GF-D8 (cell line): ENCODE measurements around the gene GDPD5.

Experiments used
- DNase-seq: peaks from one replicate; lab custom pipeline; 2025; lab: John Stamatoyannopoulos, UW

The GDPD5 gene

DNA sequence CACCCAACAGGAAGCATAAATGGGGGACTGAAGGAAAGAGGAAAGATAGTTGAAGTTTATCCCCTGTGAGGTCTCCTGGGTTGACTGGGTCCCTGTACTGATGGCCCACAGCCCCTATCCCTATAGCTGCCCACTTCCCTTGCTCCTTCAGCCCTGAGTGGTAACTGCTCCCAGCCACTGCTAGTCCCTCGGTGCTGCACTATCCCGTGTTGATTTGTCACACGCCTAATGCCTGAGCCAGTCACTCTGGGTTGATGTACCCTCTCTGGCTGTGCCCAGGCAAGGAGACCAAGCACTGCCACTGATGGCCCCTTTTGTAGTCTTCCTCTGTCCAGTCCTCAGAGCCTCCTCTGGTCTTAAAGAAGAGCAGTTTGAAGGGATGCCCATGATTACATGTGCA is 9.6 kb downstream of the GDPD5 start:
- DNase-seq: no peak

DNA sequence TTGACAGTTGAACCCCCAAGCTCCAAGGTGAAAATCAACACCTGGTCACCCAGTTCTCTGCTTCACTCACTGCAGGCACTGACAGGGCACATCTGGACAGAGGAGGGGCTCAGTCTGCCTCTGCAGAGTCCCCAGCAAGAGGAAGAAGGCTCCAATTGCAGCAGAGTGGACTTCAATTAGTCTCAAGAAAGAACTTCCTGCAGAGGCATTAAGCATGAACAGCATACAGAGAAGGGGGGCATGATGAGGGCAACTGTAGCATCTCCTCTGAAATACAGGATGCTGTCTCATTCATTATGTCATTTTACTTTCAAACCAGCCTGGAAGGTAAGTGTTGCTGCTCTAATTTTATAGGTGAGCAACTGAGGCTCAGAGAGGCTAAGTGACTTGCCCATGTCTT is 11.1 kb downstream of the GDPD5 start:
- no peak for DNase-seq

DNA sequence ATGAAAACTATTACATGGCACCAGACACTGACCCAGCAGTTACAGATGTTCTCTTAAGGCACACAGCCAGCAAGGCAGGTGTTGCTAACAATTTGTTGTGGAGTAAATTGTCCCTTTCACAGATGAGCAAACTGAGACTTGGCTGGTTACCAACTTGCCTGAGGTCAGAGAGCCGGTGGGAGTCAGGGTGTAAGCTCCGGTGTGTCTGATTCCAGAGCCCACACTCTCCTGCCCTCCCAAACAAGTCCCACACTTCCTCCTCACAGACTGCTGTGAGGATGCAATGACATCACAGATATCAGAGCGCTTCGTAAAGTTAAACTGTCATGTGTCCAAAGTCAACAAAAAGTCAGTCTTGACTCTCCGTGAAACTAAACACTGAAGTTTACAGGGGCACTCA is 12.5 kb downstream of the GDPD5 start:
- no peak for DNase-seq

DNA sequence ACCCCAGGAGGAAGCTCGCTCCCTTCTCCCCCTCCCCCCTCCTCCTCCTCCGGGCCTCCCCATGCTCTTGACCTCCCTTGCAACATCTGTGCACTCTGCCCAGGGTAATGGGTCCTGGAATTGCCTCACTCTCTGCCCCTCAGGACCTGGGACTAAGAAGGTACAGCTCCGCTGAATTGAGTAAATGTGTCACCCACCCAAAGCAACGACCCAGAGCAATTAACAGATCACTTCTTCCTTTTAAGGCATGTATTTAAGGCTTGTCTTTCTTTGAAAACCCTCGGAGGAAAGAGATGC is 15.1 kb downstream of the GDPD5 start:
- no peak for DNase-seq

DNA sequence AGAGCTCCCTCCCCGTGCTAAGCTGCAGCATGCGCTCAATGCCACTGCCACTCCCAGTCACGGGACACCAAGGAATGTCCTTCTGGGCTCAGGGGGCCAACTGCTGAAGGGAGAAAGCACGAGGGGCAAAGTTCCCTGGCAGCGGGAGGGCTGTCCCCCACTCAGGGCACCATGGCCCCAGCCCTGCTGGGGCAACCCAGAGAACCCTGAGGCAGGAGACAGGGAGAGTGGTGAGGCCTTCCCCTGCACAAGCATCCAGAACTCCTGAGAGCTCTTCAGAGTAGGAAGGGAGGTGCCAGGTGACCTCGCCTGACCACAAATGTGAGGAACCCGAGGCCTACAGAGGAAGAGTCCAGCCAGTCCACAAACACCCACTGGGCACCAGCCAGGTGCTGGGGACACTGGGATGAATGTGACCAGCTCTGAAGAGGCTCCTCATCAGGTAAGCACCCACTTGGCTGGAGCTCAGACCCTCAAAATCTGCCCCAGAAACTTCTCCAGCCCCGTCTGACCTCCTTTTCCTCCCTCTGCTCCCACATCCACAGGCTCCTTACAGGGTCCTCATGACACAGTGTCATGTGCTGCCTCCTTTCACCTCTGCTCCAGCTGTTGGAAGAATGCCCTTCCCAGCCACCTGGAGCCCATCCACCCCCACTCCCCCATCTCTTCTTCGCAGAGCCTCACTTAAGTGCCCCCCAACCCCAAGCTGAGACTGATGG is 15.6 kb downstream of the GDPD5 start:
- DNase-seq: no peak

DNA sequence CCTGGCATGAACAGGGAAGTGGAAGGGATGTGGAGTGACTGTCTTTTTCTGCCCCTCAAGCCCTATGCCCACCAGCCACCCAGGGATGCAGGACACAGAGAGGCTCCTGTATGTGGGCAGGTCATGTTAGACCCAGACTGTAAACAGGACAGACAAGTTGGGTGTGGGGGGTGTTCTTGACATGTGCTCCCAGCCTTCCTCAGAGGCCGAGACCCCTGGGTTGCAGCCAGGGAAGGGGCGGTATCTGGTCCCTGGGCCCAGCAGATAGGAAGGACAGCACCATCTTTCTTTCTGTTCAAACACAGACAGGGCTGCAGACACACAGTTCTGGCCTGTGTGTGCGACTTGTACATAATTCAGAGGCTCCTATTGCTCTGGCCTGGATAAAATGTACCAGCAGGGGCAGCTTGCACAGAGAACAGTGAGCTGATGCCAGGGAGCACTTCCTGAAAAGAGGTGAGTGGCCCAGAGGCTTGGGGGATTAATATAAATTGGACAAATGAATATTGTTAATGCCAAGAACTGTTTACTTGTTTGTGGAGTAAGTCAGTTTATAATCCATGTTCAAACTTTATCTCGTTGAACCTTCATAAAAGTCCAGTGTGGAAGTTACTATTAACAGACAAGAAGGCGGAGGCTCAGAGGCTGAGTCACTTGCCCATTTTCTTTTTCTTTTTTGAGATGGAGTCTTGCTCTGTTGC is 16.6 kb downstream of the GDPD5 start:
- no peak for DNase-seq

DNA sequence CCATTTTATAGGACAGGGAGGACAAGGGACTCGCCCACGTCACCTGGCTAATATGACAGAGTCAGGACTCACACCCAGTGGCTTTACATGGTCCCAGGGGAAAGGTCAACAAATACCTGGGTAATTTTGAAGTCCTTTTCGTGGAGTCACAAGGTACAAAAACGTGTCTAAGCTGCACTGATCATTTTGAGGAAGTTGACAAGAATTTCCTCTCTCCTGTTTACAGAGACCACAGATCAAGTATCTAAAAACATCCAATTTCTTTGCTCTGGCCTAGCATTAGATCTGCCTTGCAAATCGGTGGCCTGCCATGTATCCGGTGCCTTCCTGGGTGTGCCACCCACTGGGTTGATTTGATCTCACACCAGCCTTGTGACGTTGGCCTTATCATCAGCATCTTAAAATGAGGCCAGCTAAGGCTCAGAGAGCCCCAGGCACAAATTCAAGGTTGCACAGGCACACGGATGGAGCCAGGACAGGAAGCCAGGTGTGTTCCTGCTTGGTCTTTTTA is 17.6 kb downstream of the GDPD5 start:
- DNase-seq: no peak

DNA sequence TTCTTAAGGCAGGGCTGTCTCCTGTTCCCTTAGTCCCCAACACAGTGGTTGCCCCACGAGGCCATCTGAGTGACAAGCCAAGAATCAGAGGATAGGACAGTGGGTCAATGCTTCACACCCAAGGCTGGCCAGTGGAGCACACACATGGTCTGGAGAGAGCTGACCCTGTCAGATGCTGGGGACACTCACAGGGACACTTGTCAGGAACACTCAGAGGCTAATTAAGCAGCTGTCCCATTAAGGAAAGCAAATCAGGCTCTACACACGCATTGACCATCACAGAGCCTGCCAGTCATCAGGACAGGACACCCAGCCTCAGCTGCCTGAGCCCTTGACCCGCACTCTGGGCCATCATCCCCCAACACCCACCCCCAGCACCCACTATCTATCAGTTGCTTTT is 18.2 kb downstream of the GDPD5 start:
- no peak for DNase-seq

DNA sequence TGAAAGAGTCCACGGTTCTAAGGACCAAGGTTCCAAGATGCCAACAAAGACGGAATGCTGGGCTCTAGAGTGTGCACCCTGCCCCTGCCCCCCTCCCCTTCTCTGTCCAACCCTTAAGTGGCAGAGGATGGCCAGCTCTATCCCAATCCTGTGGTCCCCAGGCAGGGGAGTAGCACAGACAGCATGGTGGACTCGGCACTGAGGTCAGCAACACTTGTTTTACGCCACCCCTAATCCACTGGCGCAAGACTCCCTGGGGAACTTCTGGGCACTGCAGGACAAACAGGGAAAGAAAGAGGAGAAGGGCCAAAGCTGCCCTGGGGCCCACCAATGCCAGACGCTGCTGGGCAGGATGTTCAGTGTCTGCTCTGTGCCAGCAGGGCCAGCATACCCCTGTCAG is 18.9 kb downstream of the GDPD5 start:
- DNase-seq: no peak

DNA sequence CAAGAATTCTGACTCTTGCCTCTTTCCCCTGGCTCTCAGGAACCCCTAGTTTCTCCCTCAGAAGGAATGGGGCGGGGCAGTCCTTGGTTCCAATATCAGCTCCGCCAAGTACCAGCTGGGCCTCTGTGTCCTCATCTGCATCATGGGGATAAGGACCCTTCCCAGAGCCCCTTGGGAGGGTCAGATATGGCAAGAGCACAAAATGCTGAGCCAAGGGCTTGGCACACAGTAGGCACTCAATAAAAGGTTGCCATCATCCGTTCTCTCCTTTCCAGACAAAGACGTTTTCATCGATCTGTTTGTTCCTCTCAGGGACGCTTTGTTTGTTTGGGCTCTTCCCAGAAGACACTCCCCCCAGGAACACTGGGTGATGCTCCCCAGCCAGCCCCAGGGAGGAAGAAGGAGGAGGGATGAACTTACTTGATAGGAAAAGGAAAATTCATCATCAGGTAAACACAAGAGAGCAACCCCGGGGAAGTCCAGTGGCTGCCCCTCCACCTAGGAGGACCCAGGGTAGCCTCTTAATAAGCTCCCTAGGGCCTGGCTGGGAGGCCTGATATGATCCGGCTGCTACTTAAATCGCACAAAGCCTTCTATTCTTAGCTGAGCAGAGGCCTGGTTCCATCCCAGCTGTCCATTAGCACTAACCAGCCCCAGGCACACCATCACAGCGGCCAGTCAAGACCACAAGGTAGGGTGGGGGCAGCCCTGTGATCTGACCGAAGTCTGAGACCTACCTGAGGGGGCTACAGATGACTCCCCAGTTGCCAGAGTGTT is 19.6 kb downstream of the GDPD5 start:
- DNase-seq: no peak

DNA sequence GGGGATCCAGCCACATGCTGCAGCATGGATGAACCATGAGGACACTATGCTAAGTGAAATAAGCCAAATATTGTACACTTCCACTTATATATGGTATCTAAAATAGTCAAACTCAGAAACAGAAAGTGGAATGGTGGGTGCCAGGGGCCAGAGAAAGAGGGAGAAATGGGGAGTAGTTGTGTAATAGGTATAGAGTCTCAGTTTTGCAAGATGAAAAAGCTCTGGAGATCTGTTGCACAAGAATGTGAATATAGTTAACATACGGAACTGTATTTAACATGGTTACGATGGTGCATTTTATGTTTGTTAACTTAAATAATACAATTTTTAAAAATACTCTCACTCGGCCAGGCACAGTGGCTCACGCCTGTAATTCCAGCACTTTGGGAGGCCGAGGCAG is 21.2 kb downstream of the GDPD5 start:
- no peak for DNase-seq

DNA sequence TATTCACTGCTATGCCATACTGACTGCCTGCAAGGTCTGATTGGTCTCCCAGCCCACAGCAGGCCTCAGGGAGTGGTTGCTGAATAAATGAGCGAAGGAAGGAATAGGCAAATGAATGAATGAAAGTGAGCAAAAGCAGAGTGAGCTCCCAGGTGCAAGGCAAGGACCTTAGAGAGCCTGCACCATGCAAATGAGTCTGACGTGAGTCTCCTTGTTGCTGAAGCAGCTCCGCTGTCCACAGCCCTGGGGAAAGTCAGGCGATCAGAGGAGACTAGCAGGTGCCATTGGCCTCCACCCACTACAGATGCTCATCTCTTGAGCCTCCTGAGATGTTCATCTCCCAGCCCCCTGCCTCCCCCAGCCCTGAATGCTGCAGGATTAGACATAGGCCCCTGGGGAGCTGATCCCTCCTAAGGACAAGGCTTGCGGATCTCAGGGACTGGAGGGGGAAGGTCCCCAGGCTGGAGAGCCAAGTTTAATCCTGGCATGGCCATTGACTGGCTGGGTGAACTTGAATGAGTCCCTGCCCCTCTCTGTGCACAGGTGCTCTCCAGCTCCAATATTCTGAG is 22.1 kb downstream of the GDPD5 start:
- DNase-seq: no peak

DNA sequence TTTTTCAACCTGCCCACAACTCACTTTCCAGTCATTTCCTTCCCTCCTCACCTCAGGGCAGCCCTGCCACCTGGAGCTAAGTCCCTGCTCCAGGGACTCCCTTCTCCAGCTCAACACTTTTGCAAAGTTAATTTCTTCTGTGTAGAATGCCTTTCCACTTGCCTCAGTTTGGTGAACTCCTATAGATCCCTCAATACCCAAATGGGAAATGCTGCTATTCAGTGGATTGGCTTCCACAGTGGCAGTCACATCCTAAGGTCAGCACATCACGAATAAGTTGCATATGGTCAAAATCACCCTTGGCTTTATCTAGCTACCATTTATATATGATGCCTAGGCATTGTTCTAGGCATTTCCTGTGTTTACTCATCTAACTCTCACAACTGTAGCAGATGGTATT is 23.6 kb downstream of the GDPD5 start:
- DNase-seq: no peak

DNA sequence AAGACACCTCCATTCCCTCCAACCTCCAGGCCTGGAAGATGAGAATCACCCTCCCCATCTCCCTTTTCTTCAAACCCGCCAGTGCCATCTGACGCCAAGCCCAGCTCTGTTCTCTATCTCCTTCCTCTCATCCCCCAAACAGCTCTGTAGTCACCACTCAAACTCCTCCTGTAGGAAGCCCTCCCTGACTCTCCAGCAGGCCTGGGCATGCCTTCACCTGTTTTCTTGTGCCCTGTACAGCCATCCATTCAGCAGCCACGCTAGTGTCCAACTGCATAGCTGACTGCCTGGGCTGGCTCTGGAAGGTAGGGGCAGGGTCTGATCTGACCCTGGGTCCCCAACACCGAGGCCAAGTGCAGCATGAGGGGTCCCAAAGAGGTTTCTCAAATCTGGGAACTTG is 25.0 kb downstream of the GDPD5 start:
- DNase-seq: no peak

DNA sequence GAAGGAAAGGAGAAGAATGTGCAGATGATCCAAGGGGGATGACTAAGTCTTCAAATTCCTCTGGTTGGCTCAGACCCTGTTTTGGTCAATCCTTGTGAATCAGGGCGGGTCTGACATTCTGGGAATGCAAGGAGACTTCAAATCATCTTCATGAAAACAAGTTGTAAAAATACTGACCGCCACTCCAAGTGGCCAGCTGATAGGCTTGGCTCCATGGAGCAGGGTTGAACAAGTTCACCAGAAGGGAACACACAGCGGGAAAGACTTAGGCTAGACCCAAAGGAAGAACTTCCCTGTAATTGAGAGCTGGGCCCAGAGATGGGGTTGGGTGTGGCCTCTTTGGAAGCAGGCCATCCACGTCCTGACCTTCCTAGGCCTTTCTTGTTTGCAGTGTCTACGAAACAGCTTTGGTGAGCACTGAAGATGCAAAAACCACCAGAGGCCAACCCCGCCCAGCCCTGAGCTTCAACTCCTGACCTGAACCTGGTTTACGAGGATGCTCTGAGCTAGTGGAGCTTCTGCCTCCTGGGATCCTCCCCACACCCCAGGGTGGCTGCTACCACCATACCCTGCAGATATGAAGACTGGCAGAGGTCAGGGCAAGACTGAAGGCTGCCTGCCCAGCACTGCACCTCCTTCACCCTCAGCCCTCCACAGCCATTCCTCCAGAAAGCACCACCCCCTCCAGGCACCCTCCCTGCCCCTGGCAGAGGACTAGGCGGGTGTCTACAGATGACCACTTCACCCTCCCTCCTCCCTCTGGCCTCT is 26.1 kb downstream of the GDPD5 start:
- no peak for DNase-seq

DNA sequence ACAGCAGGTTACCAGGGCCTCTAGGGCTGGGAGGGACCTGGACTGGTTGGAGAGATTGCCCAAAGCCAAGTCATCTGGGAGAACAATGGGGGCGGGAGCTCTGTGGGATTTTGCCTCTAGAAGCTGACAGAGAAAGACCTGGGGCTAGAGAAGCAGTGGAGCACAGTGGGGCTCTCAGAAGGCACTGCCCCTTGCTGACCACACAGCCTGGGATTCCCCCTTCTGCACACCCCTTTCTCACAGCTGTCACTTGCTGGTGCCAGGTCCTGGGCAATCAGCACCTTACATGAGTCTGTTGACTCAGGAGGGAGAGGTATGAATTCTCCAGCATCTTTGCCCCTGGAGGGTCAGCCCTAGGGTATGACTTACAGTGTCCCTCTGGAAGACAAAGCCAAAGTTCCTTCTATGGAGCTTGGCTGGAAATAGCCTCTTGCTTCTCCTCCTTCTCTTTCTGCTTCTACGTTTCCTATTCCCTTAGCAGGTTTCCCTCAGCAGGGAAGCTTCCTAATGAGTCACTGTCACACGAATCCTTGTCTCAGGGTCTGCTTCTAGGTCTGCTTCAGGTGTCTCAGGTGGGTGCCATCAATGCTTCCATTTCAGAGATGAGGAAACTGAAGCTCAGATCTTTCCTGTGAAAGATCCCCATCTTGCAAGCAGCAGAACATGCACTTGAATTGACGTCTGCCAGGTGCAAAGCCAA is 27.0 kb downstream of the GDPD5 start:
- DNase-seq: no peak

DNA sequence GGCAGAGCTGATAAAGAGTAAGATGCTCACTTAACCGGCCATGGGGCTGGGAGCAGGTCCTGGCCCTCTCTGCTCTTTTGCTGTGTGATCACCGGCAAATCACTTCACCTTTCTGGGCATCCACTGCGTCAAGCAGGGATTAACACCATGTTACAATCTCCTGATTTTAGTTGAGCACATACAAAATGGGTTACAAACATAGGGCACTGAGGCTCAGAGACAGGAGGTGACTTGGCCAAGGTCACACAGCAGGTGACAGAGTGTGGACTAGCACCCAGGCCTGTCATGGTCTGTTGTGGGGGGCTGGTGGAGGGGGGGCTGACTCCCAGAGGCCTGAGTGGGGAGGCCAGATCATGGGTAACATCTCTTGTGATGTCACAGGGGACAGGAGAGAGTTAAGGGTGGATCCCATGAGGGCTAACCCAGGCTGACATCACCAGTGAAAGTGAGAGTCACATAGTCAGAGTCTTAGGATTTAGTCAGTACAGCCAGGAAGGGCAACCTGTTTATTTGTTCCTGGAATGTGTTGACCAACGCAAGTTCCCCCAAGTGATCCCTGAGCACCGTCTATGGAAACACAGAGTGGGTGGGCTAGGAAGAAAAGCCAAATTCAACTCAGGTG is 27.8 kb downstream of the GDPD5 start:
- DNase-seq: no peak

DNA sequence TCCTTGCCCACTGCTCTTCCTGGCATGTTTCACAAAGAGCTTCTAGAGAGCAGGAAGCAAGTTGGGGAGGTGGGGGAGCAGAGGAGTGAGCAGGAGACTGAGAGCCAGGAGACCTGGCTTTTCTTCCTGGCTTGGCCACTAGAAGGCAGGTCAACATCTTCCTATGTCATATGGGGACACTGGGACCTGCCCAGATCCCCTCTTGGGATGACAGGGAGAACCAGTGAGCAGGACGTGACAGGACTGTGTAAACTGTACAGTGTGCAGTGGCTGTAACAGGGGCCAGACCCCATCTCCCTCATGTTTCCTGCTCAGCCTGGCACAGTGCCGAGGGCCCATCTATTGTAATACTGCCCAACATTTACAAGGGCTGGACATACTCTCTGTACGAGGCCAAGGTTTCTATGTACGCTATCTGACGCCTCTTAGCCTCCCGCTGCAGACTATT is 29.4 kb downstream of the GDPD5 start:
- no peak for DNase-seq

DNA sequence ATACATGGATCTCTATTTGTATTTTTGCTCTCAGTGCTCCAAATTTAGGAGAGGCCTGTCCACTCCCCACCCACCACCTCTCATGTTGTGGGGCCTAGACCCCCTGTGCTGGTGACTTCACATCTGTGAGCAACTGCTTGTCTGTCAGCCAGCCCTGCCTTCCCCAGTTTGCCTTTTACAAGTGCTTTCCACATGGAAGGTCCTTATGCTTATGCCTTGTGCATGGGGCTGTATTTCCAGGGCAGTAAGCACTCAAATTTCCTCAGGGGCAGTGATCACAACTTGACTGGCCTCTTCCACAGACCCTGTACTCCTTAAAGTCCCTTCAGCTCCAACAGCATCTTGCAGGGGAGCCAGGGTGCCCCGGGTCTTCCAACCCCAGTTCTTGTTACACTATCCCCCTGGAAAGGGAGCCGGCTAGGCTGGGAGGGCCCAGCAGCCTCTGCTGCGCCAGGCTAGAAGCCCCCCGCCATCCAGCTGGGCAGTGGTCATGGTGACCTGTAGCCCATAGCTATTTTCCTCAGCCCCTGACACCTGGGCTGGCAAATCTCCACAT is 29.9 kb downstream of the GDPD5 start:
- DNase-seq: no peak

DNA sequence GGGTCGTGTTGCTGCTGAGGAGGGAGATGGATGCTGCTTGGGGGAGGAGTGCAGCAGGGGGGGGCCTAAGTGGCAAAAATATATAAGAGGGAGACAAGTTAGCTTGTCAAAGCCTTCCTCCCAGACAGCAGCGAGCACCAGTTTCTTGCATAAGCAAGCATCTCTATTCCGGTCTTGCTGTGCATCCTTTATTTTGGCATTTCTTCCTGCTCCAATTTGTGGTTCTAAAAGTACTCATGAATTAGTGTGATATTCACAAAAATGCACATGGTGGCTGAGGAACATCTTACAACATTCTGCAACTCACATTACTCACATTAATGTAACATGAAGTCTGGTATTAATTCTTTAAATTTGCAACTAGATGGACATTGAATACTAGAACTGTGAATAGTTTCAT is 32.1 kb downstream of the GDPD5 start:
- DNase-seq: no peak
